Choroid plexus epithelial cell (primary cell): Measurements from ENCODE around the gene PARP16.
A peak's percentile ranks its signal among the peaks of the same experiment; 100 is the strongest.

Experiments used
- DNase-seq: peaks from one replicate; pipeline ENCODE4 v3.0.0-alpha.2; 2010; ENCODE audit warnings: low read depth
- H3K4me3 ChIP-seq: 2 replicates; pipeline ENCODE4 v1.5.1; 2011; ENCODE audit warnings: low read depth, mild to moderate bottlenecking, control low read depth, low read length, moderate library complexity
- CTCF ChIP-seq: conservative IDR thresholded peaks from 2 replicates; pipeline ENCODE4 v1.5.1; 2011; ENCODE audit warnings: low read depth, mild to moderate bottlenecking, control low read depth, inconsistent platforms, low read length, moderate library complexity

PARP16 gene

GRCh38 chr15:65212097-65212496, 74.6 kb downstream of the PARP16 start:
- no peak for DNase-seq
- H3K4me3 ChIP-seq, result no peak overlapping the region
- peak; percentile 49 for TF ChIP-seq CTCF

GRCh38 chr15:65211482-65211982, 75.2 kb downstream of the PARP16 start:
- no peak overlapping the region for H3K4me3 ChIP-seq
- TF ChIP-seq CTCF, result no peak
- peak; percentile 84 for DNase-seq

GRCh38 chr15:65210770-65211481, 75.8 kb downstream of the PARP16 start, which contains the start of gene CILP:
CILP (minus strand) TSS chr15:65211473; CDS start chr15:65209755, 1,718 bp downstream.
- no peak for DNase-seq
- H3K4me3 ChIP-seq, result no peak within 1 kb of the TSS
- no peak for TF ChIP-seq CTCF

- DNase-seq, result no peak
- no peak for TF ChIP-seq CTCF
These were observed 76.7 kb downstream of the PARP16 start for GRCh38 chr15:65209701-65210643.

GRCh38 chr15:65208647-65209046, 78.0 kb downstream of the PARP16 start:
- no peak for DNase-seq
- TF ChIP-seq CTCF, result no peak
- no peak overlapping the region for H3K4me3 ChIP-seq

More at GRCh38 chr15:65209701-65210643, 76.7 kb downstream of the PARP16 start:
- H3K4me3 ChIP-seq, result no peak overlapping the region
